CD4-positive, alpha-beta T cell treated with Interleukin-10 for 1 hour (primary cell): Measurements from ENCODE around the gene KRT6B.

Experiments
- DNase-seq: peaks from one replicate; pipeline ENCODE4 v3.0.0-alpha.2; 2020

The KRT6B gene

GRCh38 chr12:52407918-52408317, 44.0 kb downstream of the KRT6B start:
- DNase-seq = no peak

- no peak for DNase-seq
Observed at GRCh38 chr12:52405922-52406385, 46.0 kb downstream of the KRT6B start, which contains the start of gene KRT82. KRT82 (minus strand) TSS chr12:52406335; CDS start chr12:52406277, 58 bp downstream.

- no peak for DNase-seq
Observed at GRCh38 chr12:52404951-52405350, 47.0 kb downstream of the KRT6B start.

- no peak for DNase-seq
Observed at GRCh38 chr12:52403561-52403960, 48.4 kb downstream of the KRT6B start.

GRCh38 chr12:52402873-52403540, 48.9 kb downstream of the KRT6B start:
- no peak for DNase-seq

GRCh38 chr12:52402377-52402776, 49.6 kb downstream of the KRT6B start:
- DNase-seq = no peak

GRCh38 chr12:52401926-52402325, 50.0 kb downstream of the KRT6B start:
- no peak for DNase-seq

- no peak for DNase-seq
Observed at GRCh38 chr12:52401526-52401925, 50.4 kb downstream of the KRT6B start.

- no peak for DNase-seq
Observed at GRCh38 chr12:52400906-52401305, 51.0 kb downstream of the KRT6B start.

- DNase-seq = no peak
Observed at GRCh38 chr12:52399756-52400155, 52.2 kb downstream of the KRT6B start.

GRCh38 chr12:52398176-52398575, 53.8 kb downstream of the KRT6B start:
- DNase-seq = no peak

- DNase-seq = no peak
Observed at GRCh38 chr12:52396656-52397055, 55.3 kb downstream of the KRT6B start.
